ENCODE data around the gene SEMA7A.
"Not testable (repeated sequence)": the region's sequence is repeated elsewhere in the genome, so short reads cannot be mapped to it uniquely, and the experiment has no call there.

SEMA7A gene

GRCh38 chr15:74399511-74400312, 34.0 kb downstream of the SEMA7A start:
- no peak for DNase-seq (ENCODE audit: low spot score)

- no peak for DNase-seq (ENCODE audit: low spot score)
Measured at GRCh38 chr15:74399100-74399499, 34.7 kb downstream of the SEMA7A start.

GRCh38 chr15:74398183-74398582, 35.6 kb downstream of the SEMA7A start:
- DNase-seq (ENCODE audit: low spot score), result no peak

GRCh38 chr15:74397239-74398068, 36.3 kb downstream of the SEMA7A start:
- no peak for DNase-seq (ENCODE audit: low spot score)

- peak; percentile 87 for DNase-seq (ENCODE audit: low spot score)
Measured at GRCh38 chr15:74396445-74397238, 37.1 kb downstream of the SEMA7A start.

GRCh38 chr15:74396146-74396438, 37.7 kb downstream of the SEMA7A start:
- DNase-seq (ENCODE audit: low spot score), result no peak

- no peak for DNase-seq (ENCODE audit: low spot score)
Measured at GRCh38 chr15:74395319-74396145, 38.2 kb downstream of the SEMA7A start.

GRCh38 chr15:74394090-74394846, 39.5 kb downstream of the SEMA7A start:
- DNase-seq (ENCODE audit: low spot score), result no peak

- DNase-seq (ENCODE audit: low spot score), result no peak
Measured at GRCh38 chr15:74393423-74393822, 40.3 kb downstream of the SEMA7A start.

GRCh38 chr15:74392902-74393301, 40.9 kb downstream of the SEMA7A start:
- DNase-seq (ENCODE audit: low spot score), result no peak

GRCh38 chr15:74392451-74392830, 41.3 kb downstream of the SEMA7A start:
- no peak for DNase-seq (ENCODE audit: low spot score)

GRCh38 chr15:74391582-74392450, 41.9 kb downstream of the SEMA7A start:
- no peak for DNase-seq (ENCODE audit: low spot score)

GRCh38 chr15:74390647-74391288, 43.0 kb downstream of the SEMA7A start:
- DNase-seq (ENCODE audit: low spot score), result no peak

GRCh38 chr15:74390049-74390646, 43.6 kb downstream of the SEMA7A start:
- not testable (repeated sequence) for DNase-seq (ENCODE audit: low spot score)

GRCh38 chr15:74389241-74390048, 44.3 kb downstream of the SEMA7A start:
- DNase-seq (ENCODE audit: low spot score), result no peak

- DNase-seq (ENCODE audit: low spot score), result no peak
Measured at GRCh38 chr15:74388363-74388951, 45.3 kb downstream of the SEMA7A start.

GRCh38 chr15:74387621-74388362, 46.0 kb downstream of the SEMA7A start:
- peak; percentile 17 for DNase-seq (ENCODE audit: low spot score)
